GM03348 (cell line): ENCODE results near the gene KRT74.
A peak's percentile ranks its signal among the peaks of the same experiment; 100 is the strongest.
"Not testable (repeated sequence)": the region's sequence is repeated elsewhere in the genome, so short reads cannot be mapped to it uniquely, and the experiment has no call there.

ENCODE experiments used
- DNase-seq: peaks from one replicate; pipeline ENCODE4 v3.0.0; 2012; ENCODE audit warnings: low spot score

KRT74 gene

DNA sequence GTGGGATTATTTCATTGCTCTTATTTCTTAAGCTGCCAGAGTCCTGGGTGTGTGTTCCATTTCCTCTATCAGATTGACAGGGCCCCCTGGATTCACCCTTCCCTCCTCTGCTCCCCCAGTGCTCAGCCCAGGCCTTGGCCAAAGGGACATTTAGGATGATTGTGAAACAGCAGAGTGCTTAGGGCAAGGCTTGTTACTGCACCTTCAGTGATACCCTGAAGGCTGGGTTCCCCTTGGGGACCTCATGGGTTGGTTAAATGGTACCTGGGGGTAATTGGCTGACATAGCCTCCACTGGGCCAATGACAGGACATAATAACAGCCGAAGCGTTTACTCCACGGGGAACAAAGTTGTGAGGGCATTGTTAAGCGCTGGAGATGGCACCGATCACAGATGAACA, 28.9 kb upstream of the KRT74 start:
- no peak for DNase-seq

DNA sequence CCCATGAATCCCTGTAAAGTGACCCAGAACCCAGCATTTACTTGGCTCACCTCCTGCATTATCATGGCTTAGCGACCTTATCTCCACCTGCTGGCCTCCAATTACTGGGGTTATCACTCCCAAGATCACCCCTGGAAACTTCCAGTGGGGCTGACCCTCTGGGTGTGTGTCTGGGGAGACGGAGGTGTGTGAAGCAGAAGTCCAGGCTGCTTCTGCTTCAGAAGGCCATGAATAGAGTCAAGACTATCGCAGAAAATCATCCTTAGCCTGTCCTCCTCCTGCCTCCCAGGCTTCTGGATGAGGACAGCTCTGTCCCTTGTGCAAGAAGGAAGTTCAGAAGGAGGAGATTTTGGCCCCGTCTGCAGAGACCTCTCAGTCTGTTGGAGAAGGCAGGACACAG, 28.0 kb upstream of the KRT74 start:
- no peak for DNase-seq

DNA sequence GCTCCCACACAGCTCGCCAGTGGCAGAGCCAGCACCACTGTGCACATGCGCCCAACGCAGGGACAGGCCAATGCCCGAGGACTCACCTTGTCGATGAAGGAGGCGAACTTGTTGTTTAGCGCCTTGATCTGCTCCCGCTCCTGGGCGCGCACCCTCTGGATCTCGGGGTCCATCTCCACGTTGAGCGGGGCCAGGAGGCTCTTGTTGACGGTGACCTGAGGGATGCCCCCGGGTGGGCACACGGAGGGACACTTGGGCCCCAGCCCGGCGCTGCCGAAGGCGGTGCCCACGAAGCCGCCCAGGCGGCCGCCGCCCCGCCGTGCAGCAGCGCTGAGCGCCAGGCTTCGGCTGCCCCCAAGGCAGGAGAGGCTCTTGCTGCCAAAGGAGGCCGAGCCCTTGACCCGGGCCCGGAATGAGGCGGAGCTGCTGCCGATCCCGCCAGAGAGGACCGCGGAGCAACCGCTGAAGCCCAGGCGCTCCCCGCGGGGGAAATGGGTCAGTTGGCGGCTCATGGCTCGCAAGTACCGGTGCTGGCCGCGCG, 27.4 kb upstream of the KRT74 start, which contains the start of gene KRT72:
TSS of gene KRT72 (minus strand) at position 523 of the 541 bp plus-strand sequence. CDS start at position 512, 11 bp downstream.
- DNase-seq, result no peak

DNA sequence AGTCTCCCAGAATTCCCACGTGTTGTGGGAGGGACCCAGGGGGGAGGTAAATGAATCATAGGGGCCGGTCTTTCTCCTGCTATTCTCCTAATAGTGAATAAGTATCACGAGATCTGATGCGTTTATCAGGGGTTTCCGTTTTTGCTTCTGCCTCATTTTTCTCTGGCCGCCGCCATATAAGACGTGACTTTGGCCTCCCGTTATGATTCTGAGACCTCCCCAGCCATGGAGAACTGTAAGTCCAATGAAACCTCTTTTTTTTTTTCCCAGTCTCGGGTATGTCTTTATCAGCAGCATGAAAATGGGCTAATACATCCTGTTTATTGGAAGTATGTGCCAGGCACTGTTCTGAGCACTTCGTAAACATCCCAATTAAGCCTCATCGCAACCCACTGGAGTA, 26.8 kb upstream of the KRT74 start:
- no peak for DNase-seq

DNA sequence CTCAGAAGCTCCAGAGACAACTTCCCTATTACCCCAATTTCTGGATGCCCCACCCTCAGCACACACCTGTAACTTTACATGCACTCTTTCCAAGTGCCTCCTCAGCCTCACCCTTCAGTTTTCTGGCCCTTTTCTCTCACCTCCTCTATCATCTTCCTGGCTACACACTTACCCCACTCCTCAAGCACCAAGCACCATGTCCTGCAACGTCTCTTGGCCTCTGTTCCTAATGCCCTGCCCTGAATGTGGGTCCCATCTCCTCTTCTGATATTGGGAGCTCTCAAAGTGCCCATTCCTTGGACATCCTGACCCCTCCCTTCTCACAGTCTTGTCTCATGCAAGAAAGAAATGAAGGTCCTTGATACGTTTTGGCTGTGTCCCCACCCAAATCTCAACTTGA, 26.4 kb upstream of the KRT74 start:
- no peak for DNase-seq

DNA sequence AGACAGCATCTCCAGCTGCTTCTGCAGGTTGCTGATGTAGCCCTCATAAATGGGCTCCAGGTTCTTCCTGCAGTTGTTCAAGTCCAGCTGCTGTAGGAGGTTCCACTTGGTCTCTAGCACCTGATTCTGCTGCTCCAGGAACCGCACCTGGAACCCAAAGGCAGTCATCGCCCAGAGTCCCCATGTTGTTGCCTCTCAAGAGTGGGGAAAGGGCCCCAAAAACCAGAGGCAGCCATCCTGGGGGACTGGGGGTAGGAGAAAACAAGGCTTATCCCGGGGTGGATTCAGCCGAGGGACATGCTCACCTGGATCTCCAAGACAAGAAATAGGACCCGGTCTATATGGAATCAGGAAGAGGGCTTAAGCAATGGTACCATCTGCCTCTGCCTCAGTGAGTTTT, 25.3 kb upstream of the KRT74 start:
- no peak for DNase-seq

DNA sequence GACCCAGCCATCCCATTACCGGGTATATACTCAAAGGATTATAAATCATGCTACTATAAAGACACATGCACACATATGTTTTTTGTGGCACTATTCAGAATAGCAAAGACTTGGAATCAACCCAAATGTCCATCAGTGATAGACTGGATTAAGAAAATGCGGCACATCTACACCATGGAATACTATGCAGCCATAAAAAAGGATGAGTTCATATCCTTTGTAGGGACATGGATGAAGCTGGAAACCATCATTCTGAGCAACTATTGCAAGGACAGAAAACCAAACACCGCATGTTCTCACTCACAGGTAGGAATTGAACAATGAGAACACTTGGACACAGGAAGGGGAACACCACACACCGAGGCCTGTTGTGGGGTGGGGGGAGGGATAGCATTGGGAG, 20.6 kb upstream of the KRT74 start:
- not testable (repeated sequence) for DNase-seq

DNA sequence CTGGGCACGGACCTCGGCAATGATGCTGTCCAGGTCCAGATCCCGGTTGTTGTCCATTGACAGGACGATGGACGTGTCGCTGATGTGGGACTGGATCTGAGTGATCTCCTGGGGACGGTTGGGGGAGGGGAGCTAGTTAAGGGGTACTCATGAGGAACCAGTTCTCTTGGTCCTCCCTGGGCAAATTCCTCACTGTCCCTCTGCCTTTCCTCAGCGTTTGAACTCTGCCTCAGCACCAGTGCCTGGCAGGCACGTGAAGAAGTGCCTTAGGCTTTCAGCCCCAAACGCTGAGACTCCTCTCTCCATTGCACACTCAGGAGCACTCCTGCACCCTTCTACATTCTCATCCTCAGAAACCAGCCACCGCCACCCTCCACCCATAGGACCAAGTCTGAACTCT, 17.9 kb upstream of the KRT74 start:
- DNase-seq, result no peak

DNA sequence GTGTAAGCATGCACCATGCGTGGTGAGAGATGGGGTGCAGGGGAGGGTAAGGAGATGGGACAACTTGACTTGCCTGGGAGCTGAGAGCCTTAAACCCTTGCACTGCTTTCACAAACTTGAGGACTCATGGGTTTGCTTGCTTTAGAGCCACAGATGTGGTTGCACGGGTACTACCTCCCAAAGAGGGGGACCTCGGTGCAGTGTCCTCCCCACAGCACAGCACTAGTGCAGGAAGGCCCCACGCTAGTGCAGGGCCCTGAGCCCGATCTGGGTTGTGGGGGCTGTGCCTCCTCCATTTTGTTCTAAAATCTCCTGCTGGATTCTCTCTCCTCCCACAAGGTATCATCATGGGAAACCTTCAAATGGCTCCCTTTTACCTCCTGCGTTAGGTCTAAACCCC, 16.4 kb upstream of the KRT74 start:
- DNase-seq, result no peak

DNA sequence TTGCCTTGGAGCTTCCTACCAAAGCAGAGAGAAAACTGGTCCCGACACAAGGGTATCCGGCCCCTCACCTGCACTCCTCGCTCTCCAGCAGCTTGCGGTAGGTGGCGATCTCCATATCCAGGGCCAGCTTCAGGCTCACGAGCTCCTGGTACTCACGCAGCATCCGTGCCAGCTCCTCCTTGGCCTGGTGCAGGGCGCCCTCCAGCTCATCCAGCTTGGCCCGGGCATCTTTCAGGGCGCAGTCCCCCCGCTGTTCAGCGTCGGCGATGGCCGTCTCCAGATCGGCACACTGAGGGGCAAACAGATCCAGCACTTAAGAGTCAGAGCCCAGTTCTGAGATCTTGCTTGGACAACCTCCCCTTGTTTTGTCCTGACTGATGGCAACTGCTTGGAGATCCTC, 13.9 kb upstream of the KRT74 start:
- no peak for DNase-seq

DNA sequence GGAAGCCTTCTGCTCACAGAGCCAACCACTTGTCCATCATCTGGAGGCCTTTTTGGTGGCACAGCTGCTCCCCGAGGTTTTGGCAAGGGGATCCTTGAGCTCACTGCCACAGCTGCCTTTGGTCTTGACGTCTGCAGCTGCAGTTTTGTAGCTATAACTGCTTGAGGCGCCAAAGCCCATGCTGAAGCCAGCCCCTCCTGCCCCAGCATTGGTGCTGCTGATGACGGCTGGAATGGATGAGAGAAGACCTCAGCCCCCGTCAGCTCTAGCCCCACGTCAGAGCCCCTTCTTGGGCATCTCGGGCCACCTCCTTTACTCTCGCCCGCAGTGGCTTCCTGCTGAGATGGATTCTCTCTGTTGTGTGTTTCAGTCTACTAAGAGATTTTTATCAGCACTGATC, 12.3 kb upstream of the KRT74 start:
- no peak for DNase-seq

DNA sequence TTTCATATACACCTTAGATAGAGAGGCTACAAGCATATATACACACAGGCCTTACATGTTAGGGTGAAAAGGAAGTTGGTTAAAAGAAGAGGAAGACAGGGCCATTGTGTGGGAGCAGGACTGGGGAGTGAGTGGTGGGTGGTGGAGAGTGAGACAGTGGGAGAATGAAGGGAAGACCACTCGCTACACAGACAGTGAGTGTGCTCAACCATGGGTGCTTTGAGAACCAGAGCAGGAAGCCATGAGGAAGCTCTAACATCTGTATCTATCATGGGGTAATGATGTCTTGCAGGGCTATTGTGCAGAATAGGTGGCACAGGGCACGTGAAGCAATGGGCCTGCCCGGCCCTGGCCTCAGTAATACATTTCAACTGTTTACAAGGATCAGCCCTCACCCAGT, 11.4 kb upstream of the KRT74 start:
- no peak for DNase-seq

DNA sequence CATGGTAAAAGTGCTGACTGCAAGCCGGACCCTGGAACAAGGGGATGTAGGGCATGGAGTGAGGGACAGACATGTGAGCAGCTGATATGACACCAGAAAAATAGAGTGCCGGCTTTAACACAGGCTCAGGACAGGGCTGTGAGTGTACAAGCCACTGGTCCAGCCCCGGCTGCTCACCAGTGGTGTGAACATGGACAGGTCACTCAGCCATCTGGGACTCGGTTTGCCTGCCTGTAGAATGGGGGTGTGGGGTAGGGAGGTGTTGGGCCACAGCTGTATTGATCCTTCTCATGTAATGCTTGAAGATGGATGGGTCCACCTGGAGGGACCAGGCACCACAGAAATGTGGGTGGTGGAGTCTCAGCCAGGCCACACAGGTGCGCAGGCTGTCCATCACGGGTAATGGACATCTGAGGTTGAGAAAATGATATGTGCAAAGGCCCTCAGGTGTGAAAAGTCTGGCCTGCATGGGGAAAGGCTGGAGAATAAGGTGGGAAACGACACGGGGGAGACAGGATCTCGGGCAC, 10.6 kb upstream of the KRT74 start:
- DNase-seq, result no peak

DNA sequence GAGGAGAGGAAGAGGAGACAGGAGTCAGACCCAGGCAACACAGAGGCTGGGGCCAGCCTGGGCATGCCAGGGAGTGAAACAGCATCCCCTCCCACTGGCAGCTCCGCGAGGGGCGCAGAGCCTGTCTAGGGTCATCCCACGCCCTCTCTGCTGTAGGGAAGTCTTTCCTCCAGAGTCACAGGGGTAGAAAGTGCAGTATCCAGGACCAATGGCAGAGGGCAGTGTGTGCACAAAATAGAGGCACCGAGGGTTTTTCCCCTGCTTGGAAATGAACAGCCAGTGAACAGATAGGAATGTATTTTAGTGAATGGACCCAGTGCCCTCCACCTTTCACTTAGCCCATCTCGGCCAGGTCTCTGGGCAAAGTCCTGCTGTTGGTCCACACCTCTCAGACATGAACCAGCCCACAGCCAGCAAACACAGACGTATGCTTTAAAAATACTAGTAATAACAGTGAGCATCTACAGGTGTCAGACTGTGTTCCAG, 9.4 kb upstream of the KRT74 start:
- DNase-seq, result peak; percentile 90

DNA sequence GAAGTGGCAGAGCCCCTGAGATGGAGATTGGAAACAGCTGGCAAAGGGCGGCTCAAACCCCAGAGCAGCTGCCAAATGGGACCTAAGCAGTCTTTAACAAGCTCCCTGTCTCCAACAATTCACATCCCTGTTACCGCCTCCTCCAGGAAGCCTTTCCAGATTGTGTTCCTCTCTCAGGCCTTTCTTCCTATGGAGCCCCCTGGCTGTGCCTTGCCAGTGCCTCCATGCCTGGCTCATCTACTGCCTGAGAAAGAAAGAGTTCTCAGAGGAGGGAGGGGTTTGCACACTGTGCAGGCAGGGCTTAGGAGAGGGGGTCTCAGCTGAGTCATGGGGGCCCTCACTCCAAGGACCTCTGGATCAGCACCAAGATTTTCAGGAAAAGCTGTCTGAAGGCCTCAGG, 8.8 kb upstream of the KRT74 start:
- no peak for DNase-seq

DNA sequence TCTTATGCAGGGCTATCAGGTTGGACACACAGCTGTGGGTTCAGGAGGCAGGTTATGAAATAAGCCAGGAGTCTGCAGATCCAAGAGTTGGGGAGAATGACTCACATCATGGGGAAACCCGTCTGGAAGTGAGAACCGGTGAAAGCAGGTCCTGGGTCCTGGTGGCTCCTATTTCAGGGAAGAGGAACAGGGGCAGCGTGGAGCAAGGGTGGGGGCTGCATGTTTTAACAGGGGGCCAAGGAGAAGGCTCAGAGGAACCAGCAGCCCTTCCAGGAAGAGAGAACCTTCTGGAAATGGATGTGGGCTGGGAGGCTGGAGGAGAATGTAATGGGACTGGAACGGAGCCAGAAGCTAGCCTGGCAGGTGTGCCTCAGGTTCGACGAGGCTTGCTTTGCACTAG, 7.8 kb upstream of the KRT74 start:
- DNase-seq, result peak; percentile 29

DNA sequence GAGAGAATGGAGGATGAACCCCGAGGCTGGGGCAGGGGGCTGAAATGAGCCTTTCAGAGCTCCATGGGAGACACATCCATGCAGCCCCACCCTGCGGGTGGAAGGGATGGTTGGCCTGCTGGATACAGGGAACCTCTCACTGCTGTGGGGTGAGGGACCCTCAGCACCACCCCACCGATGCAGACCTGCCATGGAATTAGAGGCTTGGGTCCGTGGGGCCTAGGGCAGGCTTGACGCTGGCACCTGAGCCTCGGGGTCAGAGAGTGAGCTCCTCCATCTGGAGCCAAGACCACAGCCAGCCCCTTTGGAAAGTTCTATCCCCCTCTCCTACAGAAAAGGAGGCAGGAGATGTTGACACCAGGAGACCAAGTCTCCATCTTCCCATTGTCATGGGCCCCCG, 7.4 kb upstream of the KRT74 start:
- DNase-seq, result no peak

DNA sequence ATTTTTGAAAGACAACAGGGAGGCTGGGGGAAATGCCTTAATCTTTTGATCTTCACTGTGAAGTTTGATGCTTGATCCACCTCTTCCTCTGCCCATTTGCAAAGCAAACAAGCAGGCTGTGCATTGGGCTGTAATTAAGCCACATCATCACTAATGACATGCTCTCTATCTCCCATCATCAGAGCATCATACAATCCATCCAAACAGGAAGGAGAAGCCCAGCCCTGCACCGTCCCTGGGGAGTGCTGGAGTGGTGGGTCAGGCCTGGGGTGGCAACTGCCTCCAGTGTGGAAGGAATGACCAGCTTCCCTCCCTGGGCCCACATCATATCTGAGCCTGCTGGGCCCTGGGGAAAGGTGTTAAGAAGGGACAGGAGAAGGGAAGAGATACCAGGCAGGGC, 6.9 kb upstream of the KRT74 start:
- no peak for DNase-seq

DNA sequence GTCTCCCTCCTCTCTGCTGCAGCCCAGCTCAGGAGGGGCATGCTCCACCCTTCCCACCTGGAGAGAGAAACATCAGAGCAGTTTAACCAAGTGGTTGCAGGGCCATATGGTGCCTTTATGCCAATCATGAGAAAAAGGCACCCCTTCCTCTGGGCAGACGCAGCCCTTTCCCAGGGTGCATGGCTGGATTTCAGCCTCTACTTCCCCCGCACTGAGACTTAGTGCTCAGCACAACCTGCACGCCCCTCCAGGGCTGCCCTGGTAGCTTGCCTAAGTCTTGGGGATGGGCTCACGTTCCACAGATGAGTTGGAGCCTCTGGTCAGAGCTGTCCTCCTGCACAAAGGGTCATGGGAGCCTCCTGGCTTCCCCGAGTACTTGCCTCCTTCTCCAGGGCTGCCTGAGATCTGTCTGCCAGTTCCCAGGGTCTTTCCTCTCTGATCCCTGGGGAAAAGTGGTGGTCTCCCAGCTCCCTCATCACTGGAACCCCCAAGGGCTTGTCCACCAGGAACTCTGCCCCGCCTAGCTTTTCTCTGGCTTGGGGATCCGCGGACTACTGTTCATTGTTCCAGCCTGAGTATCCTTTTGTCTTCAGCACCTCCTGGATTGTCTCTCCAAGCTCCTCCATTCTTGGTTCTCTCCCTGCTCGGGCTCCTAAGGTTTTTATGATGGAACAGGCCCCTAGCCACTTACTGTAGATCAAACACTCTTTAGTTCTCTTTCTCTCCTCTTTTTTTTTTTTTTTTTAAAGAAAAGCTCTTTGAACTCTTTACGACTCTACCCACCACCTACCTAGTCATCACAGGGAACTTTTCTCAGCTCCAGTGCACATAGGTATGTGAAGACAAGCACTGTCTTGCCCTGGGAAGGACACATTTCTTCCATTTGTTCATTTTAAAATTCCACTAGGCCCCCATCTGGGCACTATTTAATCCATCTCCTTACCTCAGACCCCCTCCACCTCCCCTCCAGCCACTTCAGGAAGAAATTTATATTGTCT, 6.1 kb upstream of the KRT74 start:
- no peak for DNase-seq

DNA sequence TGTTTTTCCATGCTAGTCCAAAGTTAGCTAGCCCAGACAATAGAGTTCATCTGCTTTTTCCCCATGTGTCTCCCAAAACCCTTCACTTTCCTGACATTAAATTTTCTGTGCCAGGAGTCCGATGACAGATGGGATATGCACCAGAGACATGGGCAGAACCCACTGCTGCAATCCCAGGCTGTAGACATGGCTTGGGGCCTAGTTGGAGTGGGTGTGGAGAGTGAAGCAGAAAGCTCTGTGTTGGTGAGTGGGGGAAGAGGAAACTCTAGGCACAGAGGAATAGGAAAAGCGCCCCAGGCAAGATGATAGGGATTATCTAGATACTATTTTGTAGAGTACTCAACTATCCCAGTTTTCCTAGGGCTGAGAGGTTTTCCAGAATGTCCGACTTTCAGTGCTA, 4.8 kb upstream of the KRT74 start:
- no peak for DNase-seq

DNA sequence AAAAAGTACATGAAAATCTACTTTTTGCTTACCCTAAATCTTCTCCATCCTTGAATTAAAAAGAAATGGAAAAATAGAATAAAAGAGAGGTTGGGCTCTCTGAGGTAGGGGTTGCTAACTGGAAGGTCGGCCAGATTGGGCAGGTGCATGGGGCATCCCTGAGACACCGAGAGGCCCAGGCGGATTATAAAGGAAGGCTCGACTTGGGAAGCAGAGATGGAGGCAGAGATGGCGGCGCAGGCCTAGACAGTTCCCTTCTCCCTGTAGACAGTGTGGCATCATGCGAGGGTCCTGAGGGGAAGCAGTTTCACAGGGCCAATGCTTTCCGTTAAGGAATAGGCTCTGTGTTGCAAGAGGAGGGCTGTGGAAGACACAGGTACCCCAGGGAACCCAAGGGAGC, 3.7 kb upstream of the KRT74 start:
- no peak for DNase-seq

DNA sequence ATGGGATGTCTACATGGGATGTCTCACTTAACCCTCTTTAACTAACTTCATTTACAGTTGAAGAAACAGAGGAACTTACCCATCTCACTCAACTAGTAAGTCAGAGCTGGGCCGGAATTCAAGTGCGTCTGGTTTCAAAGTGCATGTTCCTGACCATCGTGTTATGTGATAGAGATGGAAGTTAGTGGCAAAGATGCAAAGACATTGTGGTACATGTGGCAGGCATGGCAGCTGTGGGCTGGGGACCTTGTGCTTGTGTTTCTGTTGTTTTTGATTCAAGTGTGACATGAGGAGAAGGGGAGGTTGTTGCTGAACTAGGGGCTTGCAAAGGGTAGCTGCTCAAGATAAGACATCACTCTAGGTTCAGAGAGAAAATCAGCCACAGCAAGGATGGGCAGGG, 2.3 kb upstream of the KRT74 start:
- DNase-seq, result no peak

DNA sequence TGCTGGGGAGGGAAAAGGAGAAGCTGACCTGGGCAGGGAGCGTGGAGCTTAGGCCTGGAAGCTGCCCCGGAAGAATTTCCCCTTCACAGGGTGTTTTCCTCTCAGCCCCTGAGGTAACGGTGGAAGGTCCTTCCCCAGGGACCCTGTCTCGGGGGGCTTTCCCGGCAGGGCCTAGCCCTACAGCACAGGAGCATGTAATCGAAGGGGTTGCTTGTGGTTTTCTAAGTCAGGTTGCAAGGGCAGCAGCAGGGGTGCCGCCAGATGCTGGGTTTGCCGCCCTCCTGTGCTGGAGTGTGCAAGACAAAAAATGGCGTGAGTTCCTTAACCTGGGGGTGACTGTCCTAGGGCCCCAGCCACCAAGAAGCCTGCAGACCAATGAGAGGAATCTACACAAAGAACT, 1.6 kb upstream of the KRT74 start:
- DNase-seq, result no peak
